Ishikawa (cell line): ENCODE data around the gene NPTX1.

Source experiments
- CEBPB ChIP-seq: IDR thresholded peaks from 2 replicates; pipeline ENCODE4 v1.6.1; 2012
- CREB1 ChIP-seq: IDR thresholded peaks from 2 replicates; pipeline ENCODE4 v1.6.1; 2012; ENCODE audit warnings: low read depth
- EGR1 ChIP-seq: IDR thresholded peaks from 2 replicates; pipeline ENCODE4 v1.6.1; 2012
- EP300 ChIP-seq: IDR thresholded peaks from 2 replicates; pipeline ENCODE4 v1.6.1; 2012; ENCODE audit warnings: borderline replicate concordance
- FOXM1 ChIP-seq: IDR thresholded peaks from 2 replicates; pipeline ENCODE4 v1.6.1; 2012; ENCODE audit warnings: low read depth, borderline replicate concordance
- NFIC ChIP-seq: IDR thresholded peaks from 2 replicates; pipeline ENCODE4 v1.6.1; 2012
- RAD21 ChIP-seq: IDR thresholded peaks from 2 replicates; pipeline ENCODE4 v1.6.1; 2012; ENCODE audit warnings: low read depth
- TAF1 ChIP-seq: IDR thresholded peaks from 2 replicates; pipeline ENCODE4 v1.6.1; 2012; ENCODE audit warnings: low read depth, mild to moderate bottlenecking
- TCF12 ChIP-seq: IDR thresholded peaks from 2 replicates; pipeline ENCODE4 v1.6.1; 2012; ENCODE audit warnings: low read depth
- TEAD4 ChIP-seq: IDR thresholded peaks from 2 replicates; pipeline ENCODE4 v1.6.1; 2012
- USF1 ChIP-seq: IDR thresholded peaks from 2 replicates; pipeline ENCODE4 v1.6.1; 2012
- YY1 ChIP-seq: IDR thresholded peaks from 2 replicates; pipeline ENCODE4 v1.6.1; 2012; ENCODE audit warnings: low read depth
- ZBTB7A ChIP-seq: IDR thresholded peaks from 2 replicates; pipeline ENCODE4 v1.6.1; 2012; ENCODE audit warnings: low read depth
- TF ChIP-seq, protein P1 (sequence below): IDR thresholded peaks from 2 replicates; pipeline ENCODE4 v1.6.1; 2012
- TF ChIP-seq, protein P2 (sequence below): IDR thresholded peaks from 2 replicates; pipeline ENCODE4 v1.6.1; 2012; ENCODE audit warnings: low read depth, mild to moderate bottlenecking

The NPTX1 gene

DNA sequence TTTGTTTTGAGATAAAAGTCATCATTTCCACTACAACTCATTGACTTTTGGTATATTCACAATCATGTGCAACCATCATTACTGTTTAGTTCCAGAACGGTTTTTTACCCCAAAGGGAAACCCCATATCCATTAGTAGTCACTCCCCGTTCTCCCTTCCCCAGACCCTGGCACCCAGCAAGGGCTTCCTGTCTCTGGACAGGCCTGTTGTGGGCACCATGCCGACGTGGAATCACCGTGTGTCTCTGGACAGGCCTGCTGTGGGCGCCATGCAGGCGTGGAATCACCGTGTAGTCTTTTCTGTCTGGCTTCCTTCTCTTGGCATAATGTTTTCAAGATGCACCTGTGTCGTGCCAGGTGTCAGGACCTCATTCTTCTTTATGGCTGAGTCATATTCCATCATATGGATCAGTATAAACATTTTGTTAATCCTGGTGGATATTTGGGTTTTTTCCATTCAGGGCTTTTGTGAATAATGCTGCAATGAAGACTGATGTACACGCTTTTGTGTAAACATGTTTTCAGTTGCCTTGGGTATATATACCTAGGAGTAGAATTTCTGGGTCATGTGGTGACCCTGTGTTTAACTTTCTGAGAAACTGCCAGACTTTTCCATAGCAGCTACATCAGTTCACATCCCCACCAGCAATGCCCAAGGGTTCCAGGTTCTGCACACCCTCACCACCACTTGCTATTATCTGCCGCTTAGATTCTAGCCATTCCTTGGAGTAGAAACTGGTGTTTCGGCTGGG is 42.3 kb downstream of the NPTX1 start:
- TF ChIP-seq, protein P1, sequence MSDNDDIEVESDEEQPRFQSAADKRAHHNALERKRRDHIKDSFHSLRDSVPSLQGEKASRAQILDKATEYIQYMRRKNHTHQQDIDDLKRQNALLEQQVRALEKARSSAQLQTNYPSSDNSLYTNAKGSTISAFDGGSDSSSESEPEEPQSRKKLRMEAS: no peak
- TF ChIP-seq TEAD4: no peak
- TF ChIP-seq FOXM1: no peak
- TF ChIP-seq USF1: no peak
- TF ChIP-seq CEBPB: no peak
- TF ChIP-seq EP300: no peak
- TF ChIP-seq TAF1: no peak
- TF ChIP-seq YY1: no peak
- TF ChIP-seq, protein P2, sequence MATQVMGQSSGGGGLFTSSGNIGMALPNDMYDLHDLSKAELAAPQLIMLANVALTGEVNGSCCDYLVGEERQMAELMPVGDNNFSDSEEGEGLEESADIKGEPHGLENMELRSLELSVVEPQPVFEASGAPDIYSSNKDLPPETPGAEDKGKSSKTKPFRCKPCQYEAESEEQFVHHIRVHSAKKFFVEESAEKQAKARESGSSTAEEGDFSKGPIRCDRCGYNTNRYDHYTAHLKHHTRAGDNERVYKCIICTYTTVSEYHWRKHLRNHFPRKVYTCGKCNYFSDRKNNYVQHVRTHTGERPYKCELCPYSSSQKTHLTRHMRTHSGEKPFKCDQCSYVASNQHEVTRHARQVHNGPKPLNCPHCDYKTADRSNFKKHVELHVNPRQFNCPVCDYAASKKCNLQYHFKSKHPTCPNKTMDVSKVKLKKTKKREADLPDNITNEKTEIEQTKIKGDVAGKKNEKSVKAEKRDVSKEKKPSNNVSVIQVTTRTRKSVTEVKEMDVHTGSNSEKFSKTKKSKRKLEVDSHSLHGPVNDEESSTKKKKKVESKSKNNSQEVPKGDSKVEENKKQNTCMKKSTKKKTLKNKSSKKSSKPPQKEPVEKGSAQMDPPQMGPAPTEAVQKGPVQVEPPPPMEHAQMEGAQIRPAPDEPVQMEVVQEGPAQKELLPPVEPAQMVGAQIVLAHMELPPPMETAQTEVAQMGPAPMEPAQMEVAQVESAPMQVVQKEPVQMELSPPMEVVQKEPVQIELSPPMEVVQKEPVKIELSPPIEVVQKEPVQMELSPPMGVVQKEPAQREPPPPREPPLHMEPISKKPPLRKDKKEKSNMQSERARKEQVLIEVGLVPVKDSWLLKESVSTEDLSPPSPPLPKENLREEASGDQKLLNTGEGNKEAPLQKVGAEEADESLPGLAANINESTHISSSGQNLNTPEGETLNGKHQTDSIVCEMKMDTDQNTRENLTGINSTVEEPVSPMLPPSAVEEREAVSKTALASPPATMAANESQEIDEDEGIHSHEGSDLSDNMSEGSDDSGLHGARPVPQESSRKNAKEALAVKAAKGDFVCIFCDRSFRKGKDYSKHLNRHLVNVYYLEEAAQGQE: no peak
- TF ChIP-seq CREB1: no peak
- no peak for TF ChIP-seq RAD21
- TF ChIP-seq ZBTB7A: no peak
- no peak for TF ChIP-seq EGR1
- no peak for TF ChIP-seq NFIC
- TF ChIP-seq TCF12: no peak

DNA sequence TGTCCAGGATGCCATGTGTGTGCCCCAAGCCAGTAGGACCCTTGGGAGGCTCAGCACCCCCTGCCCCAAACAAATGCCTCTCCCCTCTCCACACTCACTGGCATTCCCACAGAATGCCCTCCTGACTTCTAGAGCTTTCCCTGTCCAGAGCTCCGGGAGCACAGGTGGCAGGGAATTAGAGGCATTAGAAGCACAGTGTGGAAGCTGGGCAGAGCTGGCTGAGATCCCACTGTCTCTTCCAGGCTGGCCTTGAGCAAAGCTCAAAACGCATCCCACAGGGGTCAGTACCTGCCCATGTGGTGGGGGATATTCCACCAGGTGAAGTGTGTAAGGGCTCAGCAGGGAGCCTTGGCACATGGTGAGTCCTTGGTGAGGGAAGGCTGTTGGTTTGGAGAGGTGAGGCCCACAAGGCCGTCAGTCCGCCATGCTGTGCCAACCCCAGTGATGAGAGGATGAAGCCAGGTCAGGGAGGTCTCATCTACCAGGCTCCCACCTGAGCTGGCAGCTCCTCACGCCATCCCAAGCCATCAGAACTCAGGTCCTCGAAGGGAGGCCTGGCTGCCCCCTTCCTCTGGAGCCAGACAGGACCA is 43.4 kb downstream of the NPTX1 start:
- TF ChIP-seq TCF12 (no peak), ZBTB7A (no peak), TAF1 (no peak)

- TF ChIP-seq CREB1 (no peak), CEBPB (no peak), USF1 (no peak), RAD21 (no peak), TCF12 (no peak), TAF1 (no peak), EP300 (no peak), ZBTB7A (no peak), NFIC (no peak), FOXM1 (no peak), YY1 (no peak), TEAD4 (no peak), EGR1 (no peak)
- TF ChIP-seq, protein P2: no peak
- TF ChIP-seq, protein P1: no peak
Observed at GRCh38 chr17:80432350-80432955, 44.0 kb downstream of the NPTX1 start.

GRCh38 chr17:80431246-80432195 is 44.9 kb downstream of the NPTX1 start:
- TF ChIP-seq EP300 (no peak), EGR1 (no peak), CREB1 (no peak), TAF1 (no peak), NFIC (no peak), TEAD4 (no peak), RAD21 (no peak), USF1 (no peak), YY1 (no peak), FOXM1 (no peak), CEBPB (no peak), TCF12 (no peak), ZBTB7A (no peak)
- TF ChIP-seq, protein P2: no peak
- TF ChIP-seq, protein P1: no peak
